SK-N-SH (cell line): ENCODE results near the gene JMJD6. TPM values are rescaled to one million over a fixed set of nuclear protein-coding genes. Genes with fewer than 3 reads are reported as not detected.

Source experiments
- EP300 ChIP-seq, 2 experiments: IDR thresholded peaks; 2 replicates each; pipeline versions ENCODE4 v1.4.0 to v1.6.1; 2012; ENCODE audit warnings: borderline replicate concordance in 1 of 2, low read depth in 1 of 2, low read length in 1 of 2
- EZH2phosphoT487 ChIP-seq: fragments of 200-600 bp; sonication (generic); IDR thresholded peaks from 2 replicates; pipeline ENCODE4 v1.6.1; 2017; ENCODE audit warnings: low read depth, mixed run types, mild to moderate bottlenecking, antibody characterized with exemption, moderate library complexity, borderline replicate concordance
- FOSL2 ChIP-seq: IDR thresholded peaks from 2 replicates; pipeline ENCODE4 v1.4.0; 2012; ENCODE audit warnings: low read depth, mild to moderate bottlenecking, moderate library complexity, borderline replicate concordance
- FOXJ3 ChIP-seq: sonication (generic); formaldehyde crosslinking; IDR thresholded peaks from 2 replicates; pipeline ENCODE4 v1.5.1; 2020; ENCODE audit warnings: mild to moderate bottlenecking, missing genetic modification reagents
- GABPA ChIP-seq: IDR thresholded peaks from 2 replicates; pipeline ENCODE4 v1.4.0; 2012; ENCODE audit warnings: low read depth, mild to moderate bottlenecking
- GATA2 ChIP-seq: sonication (generic); formaldehyde crosslinking; IDR thresholded peaks from 2 replicates; pipeline ENCODE4 v1.5.0; 2020; ENCODE audit warnings: mild to moderate bottlenecking, missing genetic modification reagents
- MAX ChIP-seq: IDR thresholded peaks from 2 replicates; pipeline ENCODE4 v1.4.0; 2012; ENCODE audit warnings: low read depth
- MEF2A ChIP-seq: IDR thresholded peaks from 2 replicates; pipeline ENCODE4 v1.4.0; 2012; ENCODE audit warnings: low read depth, borderline replicate concordance
- NRF1 ChIP-seq: IDR thresholded peaks from 2 replicates; pipeline ENCODE4 v1.6.1; 2012; ENCODE audit warnings: low read depth, mild to moderate bottlenecking, low read length
- PBX3 ChIP-seq: IDR thresholded peaks from 2 replicates; pipeline ENCODE4; 2012
- POLR2AphosphoS5 ChIP-seq: IDR thresholded peaks from 2 replicates; pipeline ENCODE4 v1.6.1; 2012; ENCODE audit warnings: low read depth, low read length
- RAD21 ChIP-seq: IDR thresholded peaks from 2 replicates; pipeline ENCODE4 v1.6.1; 2012; ENCODE audit warnings: mild to moderate bottlenecking, low read length
- REST ChIP-seq: IDR thresholded peaks from 2 replicates; pipeline ENCODE4 v1.6.1; 2012; ENCODE audit warnings: mild to moderate bottlenecking, low read depth, low read length, moderate library complexity
- SMC3 ChIP-seq: IDR thresholded peaks from 2 replicates; pipeline ENCODE4 v1.6.1; 2012; ENCODE audit warnings: low read depth, low read length, improper control_type of control experiment
- TAF1 ChIP-seq: IDR thresholded peaks from 2 replicates; pipeline ENCODE4 v1.6.1; 2012; ENCODE audit warnings: low read depth, mild to moderate bottlenecking, low read length, moderate library complexity, borderline replicate concordance
- USF1 ChIP-seq: IDR thresholded peaks from 2 replicates; pipeline ENCODE4 v1.4.0; 2012; ENCODE audit warnings: low read depth, borderline replicate concordance
- polyA plus RNA-seq, 3 experiments: library from polyadenylated mRNA; depleted of rRNA; stranded (reverse); fragments of >200 nt; gene quantifications; 2 replicates each; pipeline ENCODE4 v1.2.3, GENCODE V29; 2012
- TF ChIP-seq, protein P1 (sequence below): fragments of 150-350 bp; IDR thresholded peaks from 2 replicates; pipeline ENCODE4 v1.6.1; 2016; ENCODE audit warnings: mild to moderate bottlenecking, low read depth, low read length

JMJD6 gene
- polyA plus RNA-seq, 1 of the 3 experiments (the other 2 are of a cell fraction): 23.3 TPM

- TF ChIP-seq MAX (peak; percentile 95), FOSL2 (peak; percentile 89), GATA2 (0 out of 2 replicates have a peak, but pooled peaks have one; percentile 4), SMC3 (no peak), POLR2AphosphoS5 (peak; percentile 74), REST (peak; percentile 57; the same call in 1 of the 2 replicates), MEF2A (no peak), TAF1 (peak; percentile 66; the same call in 1 of the 2 replicates), PBX3 (peak; percentile 95), GABPA (no peak), EP300 (IDR thresholded peaks at IDR 0.05; ENCODE audit: borderline replicate concordance in 1 of 2, low read depth in 1 of 2, low read length in 1 of 2) (peak in 1 of 2 experiments; percentile 76; a peak in 1 of 4 replicates), NRF1 (peak; percentile 40), EZH2phosphoT487 (no peak), RAD21 (no peak), FOXJ3 (no peak), USF1 (no peak)
- TF ChIP-seq, protein P1, sequence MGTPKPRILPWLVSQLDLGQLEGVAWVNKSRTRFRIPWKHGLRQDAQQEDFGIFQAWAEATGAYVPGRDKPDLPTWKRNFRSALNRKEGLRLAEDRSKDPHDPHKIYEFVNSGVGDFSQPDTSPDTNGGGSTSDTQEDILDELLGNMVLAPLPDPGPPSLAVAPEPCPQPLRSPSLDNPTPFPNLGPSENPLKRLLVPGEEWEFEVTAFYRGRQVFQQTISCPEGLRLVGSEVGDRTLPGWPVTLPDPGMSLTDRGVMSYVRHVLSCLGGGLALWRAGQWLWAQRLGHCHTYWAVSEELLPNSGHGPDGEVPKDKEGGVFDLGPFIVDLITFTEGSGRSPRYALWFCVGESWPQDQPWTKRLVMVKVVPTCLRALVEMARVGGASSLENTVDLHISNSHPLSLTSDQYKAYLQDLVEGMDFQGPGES: no peak
- TF ChIP-seq, all 33 proteins: peak for 18
These were observed 17.1 kb downstream of the JMJD6 start (continued) for GRCh38 chr17:76709077-76709950.
